ENCODE results near the gene RAB23. TPM values are rescaled to one million over a fixed set of nuclear protein-coding genes. Genes with fewer than 3 reads are reported as not detected.

The RAB23 gene
- total RNA-seq, 3 donors from 2014 or later: 10.4 to 11.7 (median 10.8) TPM

DNA sequence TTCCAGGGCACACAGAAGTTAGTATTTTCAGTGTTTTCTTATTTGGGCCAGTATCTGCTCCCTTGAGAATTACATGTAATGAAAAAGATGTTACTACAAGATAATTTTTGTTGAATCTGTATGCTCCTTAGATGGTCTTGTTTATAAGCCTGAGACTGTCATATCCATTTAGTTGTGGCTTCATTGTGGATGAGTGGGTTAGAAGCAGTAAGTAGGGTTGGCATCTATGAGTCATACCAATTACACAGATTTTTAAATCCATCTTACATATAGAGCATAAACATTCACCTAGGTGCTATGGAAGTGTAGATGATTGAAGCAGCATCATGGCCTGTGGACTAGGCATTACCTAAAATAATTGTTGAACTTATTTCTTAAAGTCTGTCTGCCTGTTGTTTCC lies 63.4 kb downstream of the RAB23 start:
- no peak overlapping the region for H3K27ac ChIP-seq
- no peaks in the 10 kb centered on the region for H3K4me1 ChIP-seq
- no peak overlapping the region for H3K4me3 ChIP-seq
- DNase-seq (ENCODE audit: low spot score in 2 of 2): no peak
- no peaks in the 10 kb centered on the region for H3K27me3 ChIP-seq
- intact Hi-C loops (cut with DNase I; ENCODE audit: low total_unique reads): no loop called here
- no peaks in the 10 kb centered on the region for H3K9me3 ChIP-seq
- H3K36me3 ChIP-seq: no peaks in the 10 kb centered on the region
- TF ChIP-seq POLR2AphosphoS5 (IDR thresholded peaks at IDR 0.05) (no peak), POLR2A (IDR thresholded peaks at IDR 0.05) (no peak)
- TF ChIP-seq, protein P1, sequence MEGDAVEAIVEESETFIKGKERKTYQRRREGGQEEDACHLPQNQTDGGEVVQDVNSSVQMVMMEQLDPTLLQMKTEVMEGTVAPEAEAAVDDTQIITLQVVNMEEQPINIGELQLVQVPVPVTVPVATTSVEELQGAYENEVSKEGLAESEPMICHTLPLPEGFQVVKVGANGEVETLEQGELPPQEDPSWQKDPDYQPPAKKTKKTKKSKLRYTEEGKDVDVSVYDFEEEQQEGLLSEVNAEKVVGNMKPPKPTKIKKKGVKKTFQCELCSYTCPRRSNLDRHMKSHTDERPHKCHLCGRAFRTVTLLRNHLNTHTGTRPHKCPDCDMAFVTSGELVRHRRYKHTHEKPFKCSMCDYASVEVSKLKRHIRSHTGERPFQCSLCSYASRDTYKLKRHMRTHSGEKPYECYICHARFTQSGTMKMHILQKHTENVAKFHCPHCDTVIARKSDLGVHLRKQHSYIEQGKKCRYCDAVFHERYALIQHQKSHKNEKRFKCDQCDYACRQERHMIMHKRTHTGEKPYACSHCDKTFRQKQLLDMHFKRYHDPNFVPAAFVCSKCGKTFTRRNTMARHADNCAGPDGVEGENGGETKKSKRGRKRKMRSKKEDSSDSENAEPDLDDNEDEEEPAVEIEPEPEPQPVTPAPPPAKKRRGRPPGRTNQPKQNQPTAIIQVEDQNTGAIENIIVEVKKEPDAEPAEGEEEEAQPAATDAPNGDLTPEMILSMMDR (IDR thresholded peaks at IDR 0.05): no peak

DNA sequence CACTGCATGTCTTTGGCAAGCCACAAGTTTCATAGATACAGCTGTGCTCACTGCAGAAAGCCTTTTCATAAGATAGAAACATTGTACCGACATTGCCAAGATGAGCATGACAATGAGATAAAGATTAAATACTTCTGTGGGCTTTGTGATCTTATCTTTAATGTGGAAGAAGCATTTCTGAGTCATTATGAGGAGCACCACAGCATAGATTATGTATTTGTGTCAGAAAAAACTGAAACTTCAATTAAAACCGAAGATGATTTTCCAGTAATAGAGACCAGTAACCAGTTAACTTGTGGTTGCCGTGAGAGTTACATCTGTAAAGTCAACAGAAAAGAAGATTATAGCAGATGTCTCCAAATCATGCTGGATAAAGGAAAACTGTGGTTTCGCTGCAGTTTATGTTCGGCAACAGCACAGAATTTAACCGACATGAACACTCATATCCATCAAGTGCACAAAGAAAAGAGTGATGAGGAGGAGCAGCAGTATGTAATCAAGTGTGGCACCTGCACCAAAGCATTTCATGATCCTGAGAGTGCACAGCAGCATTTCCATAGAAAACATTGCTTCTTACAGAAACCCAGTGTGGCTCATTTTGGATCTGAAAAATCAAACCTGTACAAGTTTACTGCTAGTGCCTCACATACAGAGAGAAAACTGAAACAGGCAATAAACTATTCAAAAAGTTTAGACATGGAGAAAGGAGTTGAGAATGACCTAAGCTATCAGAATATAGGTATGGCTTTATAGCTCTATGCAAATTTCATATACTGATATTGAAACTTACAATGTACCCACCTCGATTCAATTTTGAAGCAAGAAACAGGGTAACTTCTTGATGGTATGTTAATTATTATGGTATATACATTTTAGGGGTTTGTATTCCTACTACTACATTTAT lies 73.9 kb downstream of the RAB23 start:
- Histone ChIP-seq H3K27ac (no peak overlapping the region), H3K9me3 (no peaks in the 10 kb centered on the region), H3K27me3 (no peaks in the 10 kb centered on the region), H3K4me3 (no peak overlapping the region), H3K4me1 (no peaks in the 10 kb centered on the region), H3K36me3 (peaks cover 1% of the 10 kb centered on the region)
- TF ChIP-seq, protein P1 (IDR thresholded peaks at IDR 0.05): no peak
- TF ChIP-seq POLR2A (IDR thresholded peaks at IDR 0.05) (no peak), POLR2AphosphoS5 (IDR thresholded peaks at IDR 0.05) (no peak)
- intact Hi-C loops (cut with DNase I; ENCODE audit: low total_unique reads): no loop called here
- DNase-seq (ENCODE audit: low spot score in 2 of 2): no peak

DNA sequence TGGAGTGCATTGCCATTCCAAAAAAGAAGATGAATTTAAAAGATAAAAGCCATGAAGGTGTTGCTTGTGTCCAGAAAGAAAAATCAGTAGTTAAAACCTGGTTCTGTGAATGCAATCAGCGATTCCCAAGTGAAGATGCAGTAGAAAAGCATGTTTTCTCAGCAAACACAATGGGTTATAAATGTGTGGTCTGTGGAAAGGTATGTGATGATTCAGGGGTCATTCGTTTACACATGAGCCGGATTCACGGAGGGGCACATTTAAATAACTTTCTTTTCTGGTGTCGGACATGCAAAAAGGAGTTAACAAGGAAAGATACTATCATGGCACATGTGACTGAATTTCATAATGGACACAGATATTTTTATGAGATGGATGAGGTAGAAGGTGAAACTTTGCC lies 74.7 kb downstream of the RAB23 start:
- H3K27me3 ChIP-seq: no peaks in the 10 kb centered on the region
- intact Hi-C loops (cut with DNase I; ENCODE audit: low total_unique reads): no loop called here
- H3K27ac ChIP-seq: no peak overlapping the region
- no peak overlapping the region for H3K4me3 ChIP-seq
- peaks cover 9% of the 10 kb centered on the region for H3K36me3 ChIP-seq
- DNase-seq (ENCODE audit: low spot score in 2 of 2): no peak
- no peaks in the 10 kb centered on the region for H3K4me1 ChIP-seq
- no peaks in the 10 kb centered on the region for H3K9me3 ChIP-seq
- TF ChIP-seq, protein P1 (IDR thresholded peaks at IDR 0.05): no peak
- no peak for TF ChIP-seq POLR2A (IDR thresholded peaks at IDR 0.05)
- TF ChIP-seq POLR2AphosphoS5 (IDR thresholded peaks at IDR 0.05): no peak

DNA sequence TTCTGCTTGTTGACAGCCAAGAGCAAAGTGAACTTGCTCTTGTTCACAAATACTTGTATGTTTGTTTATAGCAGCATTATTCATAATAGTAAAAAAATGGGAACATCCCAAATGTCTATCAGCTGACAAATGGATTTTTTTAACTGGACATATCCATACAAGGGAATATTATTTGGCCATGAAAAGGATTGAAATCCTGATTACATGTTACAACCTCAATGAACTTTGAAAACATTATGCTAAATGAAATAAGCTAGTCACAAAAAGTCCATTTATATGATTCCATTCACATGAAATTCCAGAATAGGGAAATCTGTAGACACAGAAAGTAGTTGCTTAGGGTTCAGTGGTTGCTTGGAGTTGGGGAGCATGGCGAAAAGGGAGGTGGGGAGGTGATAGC lies 78.4 kb downstream of the RAB23 start:
- no peak for DNase-seq (ENCODE audit: low spot score in 2 of 2)
- intact Hi-C loops (cut with DNase I; ENCODE audit: low total_unique reads): no loop called here
- Histone ChIP-seq H3K27me3 (no peaks in the 10 kb centered on the region), H3K36me3 (peaks cover 10% of the 10 kb centered on the region), H3K9me3 (no peaks in the 10 kb centered on the region), H3K4me1 (no peaks in the 10 kb centered on the region), H3K27ac (no peak overlapping the region), H3K4me3 (no peak overlapping the region)
- no peak for TF ChIP-seq POLR2AphosphoS5 (IDR thresholded peaks at IDR 0.05)
- TF ChIP-seq, protein P1 (IDR thresholded peaks at IDR 0.05): no peak
- no peak for TF ChIP-seq POLR2A (IDR thresholded peaks at IDR 0.05)

DNA sequence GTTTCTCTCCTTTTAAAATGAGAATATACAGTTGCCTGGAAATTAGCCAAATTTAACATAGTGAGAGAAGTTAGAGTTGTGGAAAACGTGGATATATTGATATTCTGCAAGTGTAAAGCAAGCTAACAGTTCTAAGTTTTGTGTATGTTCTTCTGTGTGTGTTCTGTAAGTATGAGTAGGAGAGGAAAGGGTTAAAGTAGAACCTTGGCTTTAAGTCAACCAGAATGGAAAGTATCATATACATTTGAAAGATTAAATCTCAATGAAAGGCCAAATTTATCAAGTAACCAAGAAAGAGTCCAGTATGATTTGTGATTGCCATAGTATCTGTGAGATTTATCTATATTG lies 80.0 kb downstream of the RAB23 start:
- H3K4me3 ChIP-seq: no peak overlapping the region
- intact Hi-C loops (cut with DNase I; ENCODE audit: low total_unique reads): no loop called here
- DNase-seq (ENCODE audit: low spot score in 2 of 2): no peak
- no peak for TF ChIP-seq POLR2A (IDR thresholded peaks at IDR 0.05)
- TF ChIP-seq POLR2AphosphoS5 (IDR thresholded peaks at IDR 0.05): no peak
- TF ChIP-seq, protein P1 (IDR thresholded peaks at IDR 0.05): no peak
- peaks cover 10% of the 10 kb centered on the region for H3K36me3 ChIP-seq
- H3K9me3 ChIP-seq: no peaks in the 10 kb centered on the region
- no peaks in the 10 kb centered on the region for H3K27me3 ChIP-seq
- H3K27ac ChIP-seq: no peak overlapping the region
- no peaks in the 10 kb centered on the region for H3K4me1 ChIP-seq
